GM18505 (cell line): ENCODE measurements around the gene UNC13C.

Experiments used
- ATAC-seq: cut with Tn5 transposase; IDR thresholded peaks from one replicate; pipeline ENCODE4 v1.9.1; 2021; ENCODE audit not compliant: unreplicated experiment
- POLR2A ChIP-seq: IDR thresholded peaks from 4 replicates; pipeline ENCODE4 v1.6.1; 2011; ENCODE audit warnings: borderline replicate concordance; ENCODE audit not compliant: insufficient read depth, insufficient read length; ENCODE audit errors: extremely low read depth

Gene UNC13C

GRCh38 chr15:54579855-54580254 is 601.6 kb downstream of the UNC13C start:
- TF ChIP-seq POLR2A, result no peak
- ATAC-seq, result no peak

DNA sequence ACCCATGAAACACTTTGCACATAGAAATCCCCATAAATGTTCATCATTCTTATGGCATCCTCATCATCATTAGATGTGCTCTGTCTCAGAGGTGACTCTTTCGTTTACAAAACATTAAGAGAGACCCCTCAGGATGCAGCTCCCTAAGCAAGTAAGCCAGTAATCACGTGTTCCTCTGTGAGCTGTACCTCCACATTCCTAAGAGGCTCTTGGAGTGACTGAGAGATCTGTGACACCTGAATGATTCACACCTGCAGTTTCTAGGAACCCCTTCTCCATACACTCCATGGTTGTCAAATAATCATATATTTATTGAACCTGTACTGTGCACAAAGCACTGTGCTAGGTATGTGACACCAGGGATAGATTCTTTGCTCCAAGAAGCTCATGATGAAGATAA is 602.4 kb downstream of the UNC13C start:
- TF ChIP-seq POLR2A, result no peak
- no peak for ATAC-seq

DNA sequence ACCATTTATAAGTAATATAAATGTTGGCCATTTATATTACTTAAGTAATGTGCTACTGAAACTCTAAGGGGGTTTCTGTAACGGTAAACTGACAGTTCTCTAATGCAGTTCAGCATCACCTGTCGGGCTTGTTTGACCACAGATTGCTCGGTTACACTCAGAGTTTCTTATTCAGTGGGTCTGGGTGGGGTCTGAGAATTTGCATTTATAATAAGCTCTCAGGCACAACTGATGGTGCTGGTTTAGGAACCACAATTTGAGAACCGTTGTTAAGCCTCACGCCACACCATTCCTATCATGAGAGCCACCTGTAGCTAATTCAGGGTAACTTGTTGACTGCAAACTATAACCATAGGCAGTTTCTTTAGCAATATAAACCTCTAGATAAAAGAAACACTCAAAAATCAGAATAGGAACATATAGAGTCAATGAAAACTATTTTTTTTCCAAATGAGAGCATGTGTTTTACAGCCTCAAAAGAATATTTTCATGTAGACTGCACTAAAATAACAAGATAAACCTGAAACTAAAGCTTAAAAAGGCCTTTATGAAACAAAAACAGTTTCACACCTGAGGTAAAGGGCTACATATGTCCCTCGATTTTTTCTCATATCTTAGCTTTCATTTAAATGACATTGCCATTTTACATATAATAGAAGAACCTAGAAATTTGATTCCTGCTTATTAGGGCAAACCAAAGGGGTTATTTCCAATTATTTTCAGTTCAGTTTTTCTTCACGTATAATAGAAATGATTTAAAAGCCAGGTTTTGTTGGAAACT is 604.8 kb downstream of the UNC13C start:
- TF ChIP-seq POLR2A, result no peak
- no peak for ATAC-seq

DNA sequence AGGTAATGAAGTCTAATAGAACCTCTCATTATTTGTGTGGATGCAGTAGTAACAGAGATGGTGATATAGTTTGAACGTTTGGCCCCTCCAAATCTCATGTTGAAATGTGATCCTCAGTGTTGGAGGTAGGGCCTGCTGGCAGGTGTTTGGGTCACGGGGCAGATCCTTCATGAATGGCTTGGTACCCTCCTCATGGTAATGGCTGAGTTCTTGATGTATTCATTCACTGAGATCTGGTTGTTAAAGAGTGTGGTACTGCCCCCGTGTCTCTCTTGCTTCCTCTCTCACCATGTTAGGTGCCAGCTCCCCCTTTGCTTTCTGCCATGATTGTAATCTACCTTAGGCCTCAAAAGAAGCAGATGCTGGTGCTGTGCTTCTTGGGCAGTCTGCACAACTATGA is 606.8 kb downstream of the UNC13C start:
- TF ChIP-seq POLR2A, result no peak
- no peak for ATAC-seq

GRCh38 chr15:54594115-54594514 is 615.9 kb downstream of the UNC13C start:
- TF ChIP-seq POLR2A, result no peak

GRCh38 chr15:54599386-54599785 is 621.1 kb downstream of the UNC13C start:
- no peak for TF ChIP-seq POLR2A
- no peak for ATAC-seq

More at GRCh38 chr15:54594115-54594514, 615.9 kb downstream of the UNC13C start:
- ATAC-seq, result no peak

DNA sequence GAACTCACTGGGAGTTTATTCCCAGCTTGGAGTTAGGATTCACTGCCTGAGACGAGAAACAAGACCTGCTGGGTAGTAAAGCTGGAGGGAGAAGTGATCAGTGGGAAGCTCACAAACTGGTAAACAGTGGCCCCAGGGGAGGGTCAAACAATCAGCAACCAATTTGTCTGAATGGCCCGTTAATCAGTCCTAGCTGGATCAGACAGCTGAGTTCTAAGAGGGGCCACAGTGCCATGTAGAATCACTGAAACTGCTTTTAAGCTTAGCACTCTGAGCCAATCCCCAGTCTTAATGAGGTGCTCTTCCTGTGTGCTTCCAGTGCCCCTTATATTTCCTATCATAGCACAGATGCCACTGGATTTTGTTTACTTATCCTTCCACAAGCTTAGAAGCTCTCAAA is 626.8 kb downstream of the UNC13C start:
- no peak for TF ChIP-seq POLR2A
- ATAC-seq, result no peak

DNA sequence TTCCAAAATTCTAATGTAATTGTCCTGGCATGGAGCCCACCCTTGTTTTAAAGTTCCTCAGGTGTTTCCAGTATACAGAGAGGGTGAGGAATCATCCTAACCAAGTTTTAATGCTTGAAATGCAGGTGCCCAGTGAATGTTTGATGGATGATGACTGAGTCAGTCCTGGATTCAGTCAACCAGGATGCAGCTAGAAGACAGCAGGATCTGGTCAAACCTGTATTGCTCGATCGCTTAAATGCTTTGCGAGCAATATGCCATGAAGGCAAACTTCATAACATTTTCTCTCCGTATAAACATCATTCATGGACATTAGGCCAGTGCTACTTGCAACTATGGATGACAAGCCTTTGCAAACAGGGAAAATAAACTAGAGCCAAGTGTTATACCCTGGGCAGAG is 627.3 kb downstream of the UNC13C start:
- TF ChIP-seq POLR2A, result no peak
- ATAC-seq, result no peak

GRCh38 chr15:54608876-54609835 is 630.9 kb downstream of the UNC13C start:
- no peak for ATAC-seq
- TF ChIP-seq POLR2A, result no peak

- ATAC-seq, result no peak
- TF ChIP-seq POLR2A, result no peak
These were observed 639.9 kb downstream of the UNC13C start for GRCh38 chr15:54618120-54618519.

DNA sequence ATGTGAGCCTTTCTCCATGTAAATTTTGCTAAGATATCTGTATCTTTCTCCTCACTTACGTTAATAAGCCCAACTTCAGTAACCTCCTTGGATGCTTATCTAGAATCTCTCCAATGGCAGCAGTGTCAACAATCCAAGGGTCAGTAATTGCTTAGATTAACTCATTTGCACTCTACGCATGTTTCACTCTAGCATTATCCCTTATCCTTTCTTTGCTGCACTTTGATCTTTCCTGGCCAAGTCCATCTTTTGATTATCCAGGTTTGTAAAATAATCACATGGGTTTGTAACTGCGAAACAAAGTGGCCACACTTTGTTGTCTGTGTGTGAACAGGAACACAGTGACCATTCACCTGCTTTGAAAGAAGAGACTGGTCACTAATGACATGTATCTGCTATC is 640.9 kb downstream of the UNC13C start:
- no peak for TF ChIP-seq POLR2A
- ATAC-seq, result no peak

DNA sequence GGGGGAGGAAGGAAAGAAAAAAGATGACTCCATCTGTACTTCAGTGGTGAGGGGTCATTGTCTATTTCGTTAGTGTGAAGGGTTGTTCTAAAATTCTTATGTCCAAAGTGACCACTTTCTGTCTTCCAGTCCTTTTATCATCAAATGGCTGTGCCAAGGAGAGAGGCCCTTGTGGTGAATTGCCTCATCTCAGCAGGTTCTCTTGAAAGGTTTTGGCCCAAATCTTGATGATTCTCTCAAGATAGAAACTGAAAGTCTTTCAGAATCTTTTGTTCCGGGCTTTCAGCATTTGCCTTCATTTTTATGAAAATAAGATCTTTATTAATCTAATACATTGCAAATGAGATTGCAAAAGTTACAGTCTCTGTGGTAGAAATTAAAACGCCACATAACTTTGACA is 642.7 kb downstream of the UNC13C start:
- no peak for ATAC-seq
- TF ChIP-seq POLR2A, result no peak

- ATAC-seq, result no peak
- TF ChIP-seq POLR2A, result no peak
These were observed 657.9 kb downstream of the UNC13C start for GRCh38 chr15:54636147-54636546.

DNA sequence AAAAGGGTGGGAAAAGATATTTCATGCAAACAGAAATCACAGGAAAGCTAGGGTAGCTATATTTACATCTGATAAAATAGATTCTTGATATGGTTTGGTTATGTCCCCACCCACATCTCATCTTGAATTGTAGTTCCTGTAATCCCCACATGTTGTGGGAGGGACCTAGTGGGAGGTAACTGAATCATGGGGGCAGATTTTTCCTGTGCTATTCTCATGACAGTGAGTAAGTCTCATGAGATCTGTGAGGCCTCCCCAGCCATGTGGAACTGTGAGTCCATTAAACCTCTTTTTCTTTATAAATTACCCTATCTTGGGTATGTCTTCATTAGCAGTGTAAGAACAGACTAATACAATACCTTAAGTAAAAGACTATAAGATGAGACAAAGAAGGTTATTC is 660.4 kb downstream of the UNC13C start:
- no peak for ATAC-seq
- TF ChIP-seq POLR2A, result no peak

DNA sequence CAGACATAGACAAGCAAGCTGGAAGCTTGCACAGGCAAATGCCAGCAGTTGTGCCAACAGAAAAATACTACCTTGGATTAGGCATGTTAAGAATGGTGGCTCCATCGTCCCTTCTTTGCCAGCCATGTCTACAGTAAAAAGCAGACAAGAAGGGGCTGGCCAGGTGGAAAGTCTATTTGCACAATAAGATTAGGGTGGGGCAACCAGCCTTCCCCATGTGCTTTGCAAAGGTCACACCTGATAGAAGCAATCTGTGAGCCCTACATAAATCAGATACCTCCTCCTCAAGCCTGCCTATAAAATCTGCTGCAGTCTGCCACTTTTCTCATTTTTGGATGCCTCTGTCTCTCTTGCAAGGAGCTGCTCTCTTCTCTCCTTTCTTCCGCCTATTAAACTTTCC is 662.6 kb downstream of the UNC13C start:
- no peak for TF ChIP-seq POLR2A
- ATAC-seq, result no peak

GRCh38 chr15:54644796-54645195 is 666.6 kb downstream of the UNC13C start:
- ATAC-seq, result no peak
- TF ChIP-seq POLR2A, result no peak
